KMS-11 (cell line): ENCODE measurements around the gene CD72.
"Not testable (repeated sequence)": the region's sequence is repeated elsewhere in the genome, so short reads cannot be mapped to it uniquely, and the experiment has no call there.

ENCODE experiments used
- H2AFZ ChIP-seq: fragments of 200-600 bp; sonication (generic); 2 replicates; pipeline ENCODE4 v1.6.1; 2016; ENCODE audit warnings: antibody characterized with exemption, mixed run types, low read depth
- H3K27ac ChIP-seq: fragments of 200-600 bp; sonication (generic); 2 replicates; pipeline ENCODE4 v1.6.1; 2016; ENCODE audit warnings: mild to moderate bottlenecking, mixed run types
- H3K27me3 ChIP-seq: fragments of 200-600 bp; sonication (generic); 2 replicates; pipeline ENCODE4 v1.6.1; 2017; ENCODE audit warnings: mild to moderate bottlenecking, low read depth, mixed run types, moderate library complexity; ENCODE audit not compliant: insufficient read depth
- H3K36me3 ChIP-seq: fragments of 200-600 bp; sonication (generic); 2 replicates; pipeline ENCODE4 v1.6.1; 2017; ENCODE audit warnings: mild to moderate bottlenecking, mixed run types; ENCODE audit not compliant: insufficient read depth
- H3K4me1 ChIP-seq: fragments of 200-600 bp; sonication (generic); 2 replicates; pipeline ENCODE4 v1.6.1; 2016; ENCODE audit warnings: mild to moderate bottlenecking, low read depth, mixed run types; ENCODE audit not compliant: poor library complexity, severe bottlenecking
- H3K4me2 ChIP-seq: fragments of 200-600 bp; sonication (generic); 2 replicates; pipeline ENCODE4 v1.7.0; 2016; ENCODE audit warnings: mild to moderate bottlenecking, mixed run types
- H3K4me3 ChIP-seq: fragments of 200-600 bp; sonication (generic); IDR thresholded peaks from 2 replicates; pipeline ENCODE4 v1.6.1; 2017; ENCODE audit warnings: low read depth, low read length, mixed read lengths; ENCODE audit not compliant: insufficient read depth
- H3K79me2 ChIP-seq: fragments of 200-600 bp; sonication (generic); 2 replicates; pipeline ENCODE4 v1.6.1; 2016; ENCODE audit warnings: low read depth, mixed run types; ENCODE audit not compliant: insufficient read depth
- H3K9ac ChIP-seq: fragments of 200-600 bp; sonication (generic); 2 replicates; pipeline ENCODE4 v1.6.1; 2016; ENCODE audit warnings: mild to moderate bottlenecking, mixed run types
- H4K20me1 ChIP-seq: fragments of 200-600 bp; sonication (generic); 2 replicates; pipeline ENCODE4 v1.6.1; 2016; ENCODE audit warnings: mild to moderate bottlenecking, mixed run types; ENCODE audit not compliant: insufficient read depth
- CTCF ChIP-seq: fragments of 200-600 bp; sonication (generic); conservative IDR thresholded peaks from 2 replicates; pipeline ENCODE4 v1.6.1; 2017; ENCODE audit warnings: low read depth, mild to moderate bottlenecking, antibody characterized with exemption, low read length, moderate library complexity, mixed read lengths

CD72 gene

GRCh38 chr9:35615981-35616680 lies 2.1 kb downstream of the CD72 start:
- Histone ChIP-seq H3K36me3 (no peaks in the 10 kb centered on the region), H3K9ac (no peak overlapping the region), H2AFZ (peak overlapping the region; percentile 25; the same call in 1 of the 2 replicates), H4K20me1 (no peaks in the 10 kb centered on the region), H3K27ac (peak overlapping the region; percentile 26; the same call in 1 of the 2 replicates), H3K4me2 (no peak overlapping the region; the same call in 1 of the 2 replicates), H3K4me1 (peaks cover 13% of the 10 kb centered on the region), H3K4me3 (no peak overlapping the region), H3K27me3 (no peaks in the 10 kb centered on the region), H3K79me2 (no peaks in the 10 kb centered on the region)
- TF ChIP-seq CTCF, result no peak

GRCh38 chr9:35612843-35613242 lies 5.4 kb downstream of the CD72 start:
- Histone ChIP-seq H3K9ac (no peak overlapping the region), H4K20me1 (no peaks in the 10 kb centered on the region)

GRCh38 chr9:35612066-35612465 lies 6.1 kb downstream of the CD72 start:
- H3K36me3 ChIP-seq, H3K79me2 ChIP-seq, H3K9ac ChIP-seq, H3K27me3 ChIP-seq, H2AFZ ChIP-seq, H3K4me3 ChIP-seq, H3K27ac ChIP-seq, H4K20me1 ChIP-seq, H3K4me2 ChIP-seq: not testable (repeated sequence)
- H3K4me1 ChIP-seq, result peaks cover 13% of the 10 kb centered on the region

More at GRCh38 chr9:35612843-35613242, 5.4 kb downstream of the CD72 start:
- Histone ChIP-seq H3K27ac (no peak overlapping the region), H3K4me1 (peaks cover 13% of the 10 kb centered on the region), H2AFZ (no peak overlapping the region), H3K27me3 (no peaks in the 10 kb centered on the region), H3K4me3 (no peak overlapping the region), H3K79me2 (no peaks in the 10 kb centered on the region), H3K4me2 (no peak overlapping the region), H3K36me3 (no peaks in the 10 kb centered on the region)
- TF ChIP-seq CTCF, result no peak

GRCh38 chr9:35611230-35611797 lies 6.9 kb downstream of the CD72 start:
- Histone ChIP-seq H3K27me3 (no peaks in the 10 kb centered on the region), H3K9ac (no peak overlapping the region), H4K20me1 (no peaks in the 10 kb centered on the region), H3K4me2 (no peak overlapping the region), H3K79me2 (no peaks in the 10 kb centered on the region), H3K4me1 (peaks cover 12% of the 10 kb centered on the region), H2AFZ (no peak overlapping the region), H3K27ac (no peak overlapping the region), H3K36me3 (no peaks in the 10 kb centered on the region), H3K4me3 (no peak overlapping the region)
- TF ChIP-seq CTCF, result peak; percentile 45

GRCh38 chr9:35609820-35610163 lies 8.4 kb downstream of the CD72 start:
- H3K27ac ChIP-seq, result no peak overlapping the region

More at GRCh38 chr9:35609820-35610163, 8.4 kb downstream of the CD72 start:
- Histone ChIP-seq H3K9ac (no peak overlapping the region), H3K79me2 (no peaks in the 10 kb centered on the region), H3K4me2 (no peak overlapping the region), H3K27me3 (no peaks in the 10 kb centered on the region), H3K4me1 (peaks cover 8% of the 10 kb centered on the region), H3K36me3 (no peaks in the 10 kb centered on the region), H4K20me1 (no peaks in the 10 kb centered on the region), H3K4me3 (no peak overlapping the region), H2AFZ (no peak overlapping the region)
- TF ChIP-seq CTCF, result no peak
